HuH-7 (cell line): Measurements from ENCODE around the gene ARHGEF17.

ENCODE experiments used
- DNase-seq: peaks from one replicate; pipeline ENCODE4 v3.0.0; 2011; ENCODE audit warnings: low spot score

ARHGEF17 gene

GRCh38 chr11:73406619-73407018 lies 98.5 kb downstream of the ARHGEF17 start:
- DNase-seq: no peak

DNA sequence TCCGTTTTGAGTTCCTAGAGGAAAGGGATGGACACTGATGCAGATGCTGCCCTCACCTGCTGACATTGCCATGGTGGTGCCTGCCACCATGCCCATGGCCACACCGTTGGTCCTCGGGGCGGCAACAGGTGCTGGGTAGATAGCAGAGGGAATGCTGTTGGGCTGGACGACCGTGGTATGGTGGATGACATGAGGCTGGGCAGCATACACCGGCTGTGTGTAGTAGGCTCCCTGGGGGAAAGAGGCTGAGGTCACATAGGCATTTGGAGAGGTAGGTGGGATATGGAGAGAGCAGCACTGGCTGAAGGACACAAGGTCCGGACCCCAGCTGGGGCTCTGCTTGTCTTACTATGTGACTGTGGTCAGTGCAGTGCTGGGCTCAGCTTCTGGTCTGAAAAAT lies 101.4 kb downstream of the ARHGEF17 start:
- DNase-seq: no peak

GRCh38 chr11:73410627-73411026 lies 102.6 kb downstream of the ARHGEF17 start:
- no peak for DNase-seq

GRCh38 chr11:73411031-73411430 lies 103.0 kb downstream of the ARHGEF17 start:
- no peak for DNase-seq

- no peak for DNase-seq
Measured at GRCh38 chr11:73412308-73412707, 104.2 kb downstream of the ARHGEF17 start.

- no peak for DNase-seq
Measured at GRCh38 chr11:73413256-73413655, 105.2 kb downstream of the ARHGEF17 start.

DNA sequence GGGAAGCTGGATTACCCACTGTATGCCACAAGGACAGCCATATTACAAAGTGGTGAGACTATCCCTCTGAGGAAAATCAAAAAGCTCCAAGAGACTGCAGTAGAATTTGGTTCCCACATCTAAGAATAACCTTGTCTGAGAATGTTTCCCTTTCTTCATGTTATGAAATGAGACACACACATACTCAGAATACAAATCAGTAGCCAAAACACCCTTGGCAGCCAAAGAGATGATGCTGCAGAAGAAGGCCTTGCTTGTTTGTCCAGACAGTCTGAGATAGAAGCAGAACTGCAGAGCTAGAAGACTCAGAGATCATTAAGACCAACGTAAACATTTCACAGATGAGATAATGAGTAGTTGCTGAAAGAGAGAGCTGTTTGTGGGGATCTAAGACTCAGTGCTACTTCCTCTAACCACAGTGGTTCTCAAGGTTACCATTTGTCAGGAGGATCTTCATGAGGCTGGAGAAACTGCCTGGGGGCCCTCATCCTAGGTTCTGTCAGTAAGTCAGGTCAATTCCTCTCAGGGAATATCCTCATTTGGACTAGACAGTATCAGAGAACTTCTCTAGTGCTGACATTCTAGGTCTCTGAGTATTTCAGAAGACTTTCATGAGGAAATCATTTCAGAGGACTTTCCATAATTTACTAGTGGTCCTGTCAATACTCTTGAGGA lies 107.0 kb downstream of the ARHGEF17 start:
- DNase-seq: no peak

DNA sequence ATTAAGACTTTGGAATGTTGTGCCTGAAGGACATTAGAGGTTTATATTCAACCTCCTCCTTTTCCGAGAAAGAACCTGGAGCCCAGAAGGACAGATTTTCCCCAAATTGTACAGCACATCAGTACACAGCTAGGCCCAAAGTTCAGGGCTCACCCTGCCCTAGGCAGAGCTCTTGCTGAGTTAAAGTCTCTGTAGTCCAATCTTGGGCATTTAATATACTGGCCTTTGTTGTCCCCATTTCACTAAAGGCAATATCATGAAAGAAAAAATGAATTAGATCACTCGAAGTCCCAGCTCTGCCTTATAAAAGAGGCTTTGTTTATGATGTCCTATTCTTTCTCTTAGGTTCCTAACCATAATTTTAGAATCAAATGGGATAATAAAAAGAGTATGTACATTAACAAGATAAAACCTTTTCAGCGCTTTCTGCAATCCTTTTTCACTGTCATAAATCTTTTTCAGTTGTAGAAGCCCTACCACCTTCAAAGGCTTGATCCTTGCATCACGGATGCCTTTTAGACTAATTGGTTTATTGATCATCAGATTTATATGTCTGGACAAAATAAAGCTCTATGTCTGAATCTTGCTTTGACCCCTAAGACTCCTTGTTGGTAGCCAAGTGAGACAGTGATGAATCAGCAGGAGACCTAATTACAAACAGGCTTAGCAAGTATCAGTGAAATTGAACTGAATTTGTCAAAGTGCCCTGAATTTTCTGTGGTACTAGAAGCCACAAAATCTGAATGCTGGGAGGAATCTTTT lies 108.0 kb downstream of the ARHGEF17 start:
- no peak for DNase-seq

GRCh38 chr11:73416786-73417185 lies 108.7 kb downstream of the ARHGEF17 start:
- no peak for DNase-seq
